Peyer's patch (tissue), 4 donors: ENCODE measurements around the gene STUM. TPM values are rescaled to one million over a fixed set of nuclear protein-coding genes. Genes with fewer than 3 reads are reported as not detected.

Experiments used
- DNase-seq, 3 donors: peaks; one replicate each; pipeline ENCODE4 v3.0.0-alpha.2; 2017 to 2019
- H3K27ac ChIP-seq, 4 donors: fragments of 200-600 bp; sonication (generic); one replicate each; pipeline ENCODE4 v1.5.1; 2016 to 2019
- H3K27me3 ChIP-seq, 2 donors: fragments of 200-600 bp; sonication (generic); one replicate each; pipeline ENCODE4 v1.5.1; 2019
- H3K36me3 ChIP-seq, 3 donors: fragments of 200-600 bp; sonication (generic); one replicate each; pipeline ENCODE4 v1.5.1; 2016 to 2019
- H3K4me1 ChIP-seq, 4 donors: fragments of 200-600 bp; sonication (generic); one replicate each; pipeline ENCODE4 v1.5.1; 2016 to 2019
- H3K4me3 ChIP-seq, 4 donors: fragments of 200-600 bp; sonication (generic); 1 replicate in 3 of 4; 2 replicates in 1 of 4; pipeline ENCODE4 v1.5.1; 2016 to 2019; ENCODE audit warnings: mild to moderate bottlenecking in 1 of 4
- H3K9me3 ChIP-seq, 4 donors: fragments of 200-600 bp; sonication (generic); one replicate each; pipeline ENCODE4 v1.5.1; 2016 to 2019; ENCODE audit warnings: mild to moderate bottlenecking in 1 of 4
- POLR2A ChIP-seq, 2 donors: fragments of 450-650 bp; IDR thresholded peaks; one replicate each; pipeline ENCODE4 v1.5.1; 2017; ENCODE audit warnings: antibody characterized with exemption in 2 of 2, mild to moderate bottlenecking in 2 of 2, moderate library complexity in 2 of 2
- total RNA-seq, 4 donors: library from RNA; depleted of rRNA; stranded (reverse); fragments of >200 nt; gene quantifications; one replicate each; pipeline ENCODE4 v1.1.0, GENCODE V29; 2016
- TF ChIP-seq, protein P1 (sequence below), 6 experiments: fragments of 450-650 bp in 4 of 6; fragments of 200-600 bp in 2 of 6; sonication (generic) in 1 of 6; IDR thresholded peaks; one replicate each; pipeline ENCODE4 v1.5.1; 2017 to 2019; ENCODE audit warnings: antibody characterized with exemption in 6 of 6, mild to moderate bottlenecking in 3 of 6, moderate library complexity in 1 of 6

STUM gene
- total RNA-seq, 4 donors from 2014 or later, result 1.4 to 4.6 (median 2.9) TPM

DNA sequence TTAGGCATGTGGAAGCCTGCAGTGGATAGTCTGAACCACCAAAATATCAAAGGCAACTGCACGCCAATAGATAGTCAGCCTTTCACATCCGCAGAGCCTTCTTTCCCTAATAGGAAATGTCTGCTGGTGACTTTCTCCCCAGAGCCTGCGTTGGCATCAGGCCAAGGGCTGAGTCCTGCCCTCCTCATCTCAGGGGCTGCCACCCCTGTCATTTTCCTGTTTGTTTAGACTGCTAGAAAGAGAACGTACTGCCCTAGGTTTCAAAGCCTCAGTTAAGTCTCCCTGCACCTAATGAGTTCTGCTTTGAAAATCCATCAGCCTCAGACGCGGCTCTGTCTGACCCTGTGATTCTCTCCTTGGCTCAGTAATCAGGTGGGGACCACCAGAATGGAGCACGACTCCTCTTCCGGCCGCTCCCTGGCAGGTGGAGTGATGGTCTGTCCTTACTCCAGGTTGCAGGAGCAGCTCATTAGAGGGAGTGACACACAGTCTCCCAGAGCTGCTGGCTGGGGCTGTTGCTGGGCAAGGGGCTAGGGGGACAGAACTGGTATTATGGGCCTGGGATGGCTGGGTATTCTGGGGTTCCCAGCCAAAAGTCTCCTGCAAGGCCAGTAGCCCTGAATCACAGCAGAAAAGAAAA, 27.3 kb downstream of the STUM start:
- DNase-seq, result peak in 1 of 3 donors; percentile 33
- no peaks in the 10 kb centered on the region for H3K36me3 ChIP-seq
- no peaks in the 10 kb centered on the region for H3K4me1 ChIP-seq
- H3K4me3 ChIP-seq, result no peak overlapping the region
- TF ChIP-seq POLR2A (IDR thresholded peaks at IDR 0.05), result no peak
- TF ChIP-seq, protein P1, sequence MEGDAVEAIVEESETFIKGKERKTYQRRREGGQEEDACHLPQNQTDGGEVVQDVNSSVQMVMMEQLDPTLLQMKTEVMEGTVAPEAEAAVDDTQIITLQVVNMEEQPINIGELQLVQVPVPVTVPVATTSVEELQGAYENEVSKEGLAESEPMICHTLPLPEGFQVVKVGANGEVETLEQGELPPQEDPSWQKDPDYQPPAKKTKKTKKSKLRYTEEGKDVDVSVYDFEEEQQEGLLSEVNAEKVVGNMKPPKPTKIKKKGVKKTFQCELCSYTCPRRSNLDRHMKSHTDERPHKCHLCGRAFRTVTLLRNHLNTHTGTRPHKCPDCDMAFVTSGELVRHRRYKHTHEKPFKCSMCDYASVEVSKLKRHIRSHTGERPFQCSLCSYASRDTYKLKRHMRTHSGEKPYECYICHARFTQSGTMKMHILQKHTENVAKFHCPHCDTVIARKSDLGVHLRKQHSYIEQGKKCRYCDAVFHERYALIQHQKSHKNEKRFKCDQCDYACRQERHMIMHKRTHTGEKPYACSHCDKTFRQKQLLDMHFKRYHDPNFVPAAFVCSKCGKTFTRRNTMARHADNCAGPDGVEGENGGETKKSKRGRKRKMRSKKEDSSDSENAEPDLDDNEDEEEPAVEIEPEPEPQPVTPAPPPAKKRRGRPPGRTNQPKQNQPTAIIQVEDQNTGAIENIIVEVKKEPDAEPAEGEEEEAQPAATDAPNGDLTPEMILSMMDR (IDR thresholded peaks at IDR 0.05), result no peak
- H3K27ac ChIP-seq, result no peak overlapping the region
- no peaks in the 10 kb centered on the region for H3K9me3 ChIP-seq
- H3K27me3 ChIP-seq, result no peaks in the 10 kb centered on the region

DNA sequence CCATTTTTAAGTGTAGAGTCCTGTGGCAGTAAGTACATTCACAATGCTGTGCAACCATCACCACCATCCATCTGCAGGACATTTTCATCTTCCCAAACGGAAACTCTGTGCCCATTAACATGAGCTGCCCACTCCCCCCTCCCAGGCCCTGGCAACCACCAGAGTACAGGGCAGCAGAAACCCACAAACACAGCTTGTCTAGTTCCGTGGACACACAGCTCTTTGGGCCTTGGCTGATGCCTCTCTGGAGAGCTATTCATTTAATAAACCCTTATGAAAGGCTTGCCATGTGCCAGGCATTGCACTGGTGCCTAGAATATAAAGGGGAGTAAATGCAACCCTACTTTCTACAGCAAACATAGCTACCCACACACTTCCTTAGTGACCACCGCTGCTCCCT, 28.0 kb downstream of the STUM start:
- Histone ChIP-seq H3K27me3 (no peaks in the 10 kb centered on the region), H3K9me3 (no peaks in the 10 kb centered on the region), H3K4me1 (no peaks in the 10 kb centered on the region), H3K36me3 (no peaks in the 10 kb centered on the region), H3K27ac (no peak overlapping the region), H3K4me3 (no peak overlapping the region)
- DNase-seq, result peak in 1 of 3 donors; percentile 2
- TF ChIP-seq, protein P1 (IDR thresholded peaks at IDR 0.05), result no peak
- no peak for TF ChIP-seq POLR2A (IDR thresholded peaks at IDR 0.05)

DNA sequence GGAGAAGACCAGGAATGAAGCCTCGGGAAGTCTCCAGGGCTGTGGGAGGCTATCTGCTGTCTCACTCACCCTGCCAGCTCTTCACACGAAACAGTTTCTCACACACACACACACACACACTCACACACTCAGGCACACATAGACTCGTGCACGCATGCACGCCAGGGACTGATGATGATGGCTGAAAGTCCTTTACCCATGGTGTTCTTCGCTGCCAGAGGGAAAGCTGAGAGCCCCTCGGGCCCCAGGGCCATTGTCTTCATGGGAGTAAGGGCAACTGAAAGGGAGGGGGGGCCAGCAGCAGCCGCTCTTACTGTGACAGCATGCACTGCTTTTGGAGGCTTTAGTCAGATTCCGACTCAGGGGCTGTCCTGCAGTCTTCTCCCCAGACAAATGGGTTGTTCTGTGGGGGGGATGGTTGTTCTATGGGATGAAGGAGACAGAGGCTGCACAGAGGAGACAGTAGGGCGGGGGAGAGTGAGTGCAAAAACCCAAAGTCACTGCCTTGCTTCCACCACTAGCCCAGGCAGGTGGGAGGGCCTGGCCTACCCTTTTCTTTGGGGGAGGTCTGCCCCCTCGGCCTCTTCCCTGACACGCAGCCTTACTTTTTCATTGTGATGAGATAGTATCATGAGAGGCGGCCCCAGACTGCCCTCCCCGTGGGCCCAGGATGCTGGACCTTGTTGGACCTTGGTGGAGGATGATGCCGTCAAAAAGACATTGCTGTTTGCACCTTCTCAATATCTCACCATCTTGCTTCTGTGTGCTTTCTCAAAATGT, 29.0 kb downstream of the STUM start:
- Histone ChIP-seq H3K4me1 (no peaks in the 10 kb centered on the region), H3K4me3 (no peak overlapping the region), H3K9me3 (no peaks in the 10 kb centered on the region), H3K27me3 (no peaks in the 10 kb centered on the region), H3K36me3 (no peaks in the 10 kb centered on the region), H3K27ac (no peak overlapping the region)
- DNase-seq, result peak in 1 of 3 donors; percentile 21
- no peak for TF ChIP-seq POLR2A (IDR thresholded peaks at IDR 0.05)
- TF ChIP-seq, protein P1 (IDR thresholded peaks at IDR 0.05), result no peak

DNA sequence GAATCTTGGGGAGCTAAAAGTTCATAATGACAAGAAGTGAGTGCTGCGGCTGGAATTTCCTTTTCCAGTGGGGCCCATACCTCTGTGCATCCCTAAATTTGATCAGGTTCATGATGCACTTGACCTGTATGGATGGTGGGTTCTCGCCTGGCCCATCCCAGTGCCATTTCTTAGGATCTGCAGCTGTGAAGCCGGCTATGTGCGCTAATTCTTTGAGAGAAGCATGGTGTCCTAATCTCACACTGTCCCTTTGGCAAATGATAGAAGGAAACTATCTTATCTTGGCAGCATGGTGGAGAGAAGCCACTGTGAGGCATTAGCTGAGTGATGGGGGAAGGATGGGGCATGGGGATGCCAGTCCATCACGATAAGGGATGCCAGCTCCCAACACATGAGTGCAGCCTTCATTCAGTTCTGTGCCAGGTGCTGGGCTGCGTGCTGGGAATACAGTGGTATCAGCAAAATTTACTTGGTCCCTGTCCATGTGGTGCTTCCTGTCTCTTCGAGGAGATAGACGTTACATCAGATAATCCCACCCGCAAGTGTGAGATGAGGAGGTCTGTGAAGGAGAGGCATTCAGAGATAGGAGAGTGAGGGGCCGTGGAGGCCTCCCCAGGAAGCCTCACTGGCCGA, 30.5 kb downstream of the STUM start:
- peak in 1 of 3 donors; percentile 8 for DNase-seq
- Histone ChIP-seq H3K27ac (no peak overlapping the region), H3K36me3 (no peaks in the 10 kb centered on the region), H3K4me3 (no peak overlapping the region), H3K9me3 (no peaks in the 10 kb centered on the region), H3K4me1 (no peaks in the 10 kb centered on the region), H3K27me3 (no peaks in the 10 kb centered on the region)
- TF ChIP-seq, protein P1 (IDR thresholded peaks at IDR 0.05), result no peak
- TF ChIP-seq POLR2A (IDR thresholded peaks at IDR 0.05), result no peak

DNA sequence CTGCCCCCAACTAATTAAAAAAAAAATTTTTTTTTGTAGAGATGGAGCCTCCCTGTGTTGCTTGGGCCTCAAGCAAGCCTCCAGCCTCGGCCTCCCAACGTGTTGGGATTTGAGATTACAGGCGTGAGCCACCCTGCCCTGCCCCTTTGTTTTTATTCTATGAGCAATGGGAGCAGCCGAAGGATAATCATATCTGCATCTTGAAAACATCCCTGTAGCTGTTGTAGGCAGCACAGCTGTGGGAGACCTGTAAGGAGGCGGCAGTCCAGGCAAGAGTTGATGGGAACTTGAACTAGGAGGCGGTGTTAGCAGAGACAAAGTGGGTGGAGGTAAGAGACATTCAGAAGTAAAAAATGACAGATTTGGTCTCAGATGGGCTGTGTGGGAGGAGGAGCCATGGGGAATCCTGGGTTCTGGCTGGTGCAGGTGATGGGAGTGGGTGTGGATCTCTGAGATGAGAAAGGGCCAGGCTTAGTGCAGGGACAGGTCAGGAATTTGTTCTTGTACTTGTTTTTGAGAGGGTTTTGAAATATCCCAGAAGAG, 31.3 kb downstream of the STUM start:
- no peak for TF ChIP-seq POLR2A (IDR thresholded peaks at IDR 0.05)
- TF ChIP-seq, protein P1 (IDR thresholded peaks at IDR 0.05), result no peak
- H3K27ac ChIP-seq, result no peak overlapping the region
- no peak overlapping the region for H3K4me3 ChIP-seq
- no peaks in the 10 kb centered on the region for H3K27me3 ChIP-seq
- peak in 1 of 3 donors; percentile 7 for DNase-seq
- H3K36me3 ChIP-seq, result no peaks in the 10 kb centered on the region
- H3K4me1 ChIP-seq, result no peaks in the 10 kb centered on the region
- no peaks in the 10 kb centered on the region for H3K9me3 ChIP-seq
